Measurements from ENCODE around the gene OR9Q1.

OR9Q1 gene

GRCh38 chr11:58068655-58069054 is 45.0 kb downstream of the OR9Q1 start:
- TF ChIP-seq CTCF (IDR thresholded peaks at IDR 0.05; ENCODE audit: low read depth, low read length), result no peak
- DNase-seq (ENCODE audit: extremely low read depth, low read depth), result no peak

- no peak for TF ChIP-seq CTCF (IDR thresholded peaks at IDR 0.05; ENCODE audit: low read depth, low read length)
- DNase-seq (ENCODE audit: extremely low read depth, low read depth), result no peak
Measured at GRCh38 chr11:58070585-58070984, 46.9 kb downstream of the OR9Q1 start.

- TF ChIP-seq CTCF (IDR thresholded peaks at IDR 0.05; ENCODE audit: low read depth, low read length), result no peak
- no peak for DNase-seq (ENCODE audit: extremely low read depth, low read depth)
Measured at GRCh38 chr11:58075781-58076180, 52.1 kb downstream of the OR9Q1 start.

GRCh38 chr11:58086528-58086927 is 62.8 kb downstream of the OR9Q1 start:
- no peak for DNase-seq (ENCODE audit: extremely low read depth, low read depth)
- TF ChIP-seq CTCF (IDR thresholded peaks at IDR 0.05; ENCODE audit: low read depth, low read length), result no peak

GRCh38 chr11:58097437-58097836 is 73.8 kb downstream of the OR9Q1 start:
- no peak for TF ChIP-seq CTCF (IDR thresholded peaks at IDR 0.05; ENCODE audit: low read depth, low read length)
- DNase-seq (ENCODE audit: extremely low read depth, low read depth), result no peak

- no peak for DNase-seq (ENCODE audit: extremely low read depth, low read depth)
- no peak for TF ChIP-seq CTCF (IDR thresholded peaks at IDR 0.05; ENCODE audit: low read depth, low read length)
Measured at GRCh38 chr11:58121096-58121495, 97.4 kb downstream of the OR9Q1 start.

- TF ChIP-seq CTCF (IDR thresholded peaks at IDR 0.05; ENCODE audit: low read depth, low read length), result no peak
Measured at GRCh38 chr11:58125469-58125868, 101.8 kb downstream of the OR9Q1 start, which contains the start of gene OR9I1. Gene OR9I1 (minus strand): TSS chr11:58125530. CDS start chr11:58119444, 6,086 bp downstream.

More at GRCh38 chr11:58125469-58125868, 101.8 kb downstream of the OR9Q1 start, which contains the start of gene OR9I1:
- no peak for DNase-seq (ENCODE audit: extremely low read depth, low read depth)

Data from AG09319 (cell line).